Measurements from ENCODE around the gene TGIF2.
"Not testable (repeated sequence)": the region's sequence is repeated elsewhere in the genome, so short reads cannot be mapped to it uniquely, and the experiment has no call there.

The TGIF2 gene

DNA sequence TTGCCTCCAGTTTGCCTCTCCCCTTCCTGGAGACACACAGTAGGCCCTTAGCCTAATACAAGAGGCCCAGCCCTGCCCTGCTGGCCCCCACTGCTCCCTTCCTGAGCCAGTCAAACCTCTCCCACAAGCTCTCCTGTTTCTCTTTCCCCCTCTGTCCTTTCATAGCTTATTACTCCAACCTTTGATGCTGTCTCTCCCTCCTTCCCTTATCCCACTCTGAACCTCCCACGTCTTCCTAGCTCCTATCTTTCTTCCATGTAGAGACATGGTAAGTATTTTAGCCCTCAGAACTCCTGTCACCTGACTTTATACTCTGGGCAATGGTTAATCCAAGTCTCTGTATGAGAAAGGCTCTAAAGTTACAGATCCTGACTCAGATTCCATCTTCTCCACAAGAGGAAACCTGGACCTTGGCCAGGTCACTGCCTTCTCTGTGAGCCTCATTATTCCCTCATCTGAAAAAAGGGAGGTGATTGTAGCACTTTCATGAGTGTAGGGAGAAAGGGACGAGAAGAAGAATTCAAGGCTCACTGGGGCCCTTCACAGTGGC is 6.7 kb downstream of the TGIF2 start:
- no peak for DNase-seq

DNA sequence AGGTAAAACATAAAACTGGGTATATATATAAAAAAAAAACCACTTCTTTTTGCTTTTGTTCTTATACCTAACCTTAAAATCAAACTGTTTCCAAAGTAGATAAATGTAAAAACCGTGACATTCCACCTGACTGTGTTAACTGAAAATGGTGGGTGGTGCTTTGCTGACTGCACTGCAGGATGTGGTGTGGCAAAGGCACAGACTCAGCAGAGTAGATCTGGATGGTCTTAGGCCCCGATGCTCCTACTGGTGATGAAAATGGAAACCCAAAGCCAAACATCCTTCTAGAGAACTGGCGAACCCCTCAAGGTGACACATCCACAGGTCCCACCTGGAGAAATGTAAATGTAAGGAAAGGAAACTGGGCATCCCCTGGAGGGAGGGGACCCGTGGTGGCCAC is 8.9 kb downstream of the TGIF2 start:
- no peak for DNase-seq

DNA sequence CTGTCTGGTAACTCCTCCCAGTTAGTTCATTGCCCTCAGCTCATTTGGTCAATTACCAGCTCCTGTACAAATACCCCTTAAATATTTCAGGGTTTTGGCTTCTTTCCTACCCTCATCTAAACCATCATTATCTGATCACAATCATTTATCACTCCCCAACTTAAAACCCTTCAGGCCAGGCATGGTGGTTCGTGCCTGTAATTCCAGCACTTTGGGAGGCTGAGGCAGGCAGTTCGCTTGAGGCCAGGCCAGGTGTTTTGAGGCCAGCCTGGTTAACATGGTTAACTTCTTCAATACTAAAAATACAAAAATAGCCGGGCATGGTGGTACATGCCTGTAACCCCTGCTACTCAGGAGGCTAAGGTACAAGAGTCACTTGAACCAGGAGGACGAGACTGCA is 9.4 kb downstream of the TGIF2 start:
- DNase-seq: no peak

DNA sequence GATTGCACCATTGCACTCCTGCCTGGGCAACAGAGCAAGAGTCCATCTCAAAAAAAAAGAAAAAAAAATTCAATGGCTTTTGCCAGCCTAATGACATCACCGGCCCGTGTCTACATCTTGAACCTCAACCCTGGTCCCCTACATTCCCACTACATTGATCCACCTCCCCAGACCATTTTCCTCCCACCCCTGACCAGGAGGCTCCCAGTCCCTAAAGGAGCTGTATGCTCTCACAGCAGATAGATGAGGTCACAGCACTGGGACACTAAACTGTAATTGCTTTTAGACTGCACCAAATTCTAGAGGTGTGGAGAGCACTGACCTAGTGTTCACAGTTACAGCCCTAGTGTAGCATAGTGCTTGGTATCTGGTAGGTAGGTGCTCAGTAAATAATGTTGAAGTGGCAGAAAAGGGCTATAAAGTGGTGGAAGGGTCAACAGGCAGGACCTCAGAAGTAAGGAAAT is 10.7 kb downstream of the TGIF2 start:
- no peak for DNase-seq

DNA sequence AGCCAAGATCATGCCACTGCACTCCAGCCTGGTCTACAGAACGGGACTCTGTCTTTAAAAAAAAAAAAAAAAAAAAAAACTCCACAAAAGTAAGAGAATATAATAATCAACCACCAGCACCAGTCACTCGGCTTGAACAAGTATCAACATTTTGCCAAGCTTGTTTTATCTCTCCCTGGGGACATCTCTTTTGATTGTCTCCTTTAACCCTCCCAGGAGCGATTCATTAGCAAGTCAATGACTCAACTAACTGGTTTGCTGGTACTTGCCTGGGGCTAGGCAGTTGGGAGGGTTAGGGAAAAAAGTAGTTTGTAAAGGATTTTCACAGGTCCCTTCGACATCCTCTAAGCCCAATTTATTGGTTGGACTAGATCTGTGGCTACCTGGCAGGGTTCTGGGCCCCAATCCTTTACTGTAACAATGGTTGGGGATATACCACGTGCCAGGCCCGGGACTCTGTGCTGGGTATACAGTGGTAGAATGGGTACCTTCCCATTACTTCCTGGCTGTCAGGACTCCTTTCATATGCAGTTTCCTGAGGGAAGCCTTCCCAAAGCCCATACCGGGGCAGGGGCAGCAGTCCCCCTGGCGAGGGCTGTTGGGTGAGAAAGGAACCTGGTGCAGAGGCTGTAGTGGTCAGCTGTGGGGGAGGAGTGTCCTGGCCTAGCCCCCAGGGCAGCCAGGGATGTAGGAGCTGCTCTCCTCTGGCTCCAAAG is 12.2 kb downstream of the TGIF2 start:
- DNase-seq: peak; percentile 76

DNA sequence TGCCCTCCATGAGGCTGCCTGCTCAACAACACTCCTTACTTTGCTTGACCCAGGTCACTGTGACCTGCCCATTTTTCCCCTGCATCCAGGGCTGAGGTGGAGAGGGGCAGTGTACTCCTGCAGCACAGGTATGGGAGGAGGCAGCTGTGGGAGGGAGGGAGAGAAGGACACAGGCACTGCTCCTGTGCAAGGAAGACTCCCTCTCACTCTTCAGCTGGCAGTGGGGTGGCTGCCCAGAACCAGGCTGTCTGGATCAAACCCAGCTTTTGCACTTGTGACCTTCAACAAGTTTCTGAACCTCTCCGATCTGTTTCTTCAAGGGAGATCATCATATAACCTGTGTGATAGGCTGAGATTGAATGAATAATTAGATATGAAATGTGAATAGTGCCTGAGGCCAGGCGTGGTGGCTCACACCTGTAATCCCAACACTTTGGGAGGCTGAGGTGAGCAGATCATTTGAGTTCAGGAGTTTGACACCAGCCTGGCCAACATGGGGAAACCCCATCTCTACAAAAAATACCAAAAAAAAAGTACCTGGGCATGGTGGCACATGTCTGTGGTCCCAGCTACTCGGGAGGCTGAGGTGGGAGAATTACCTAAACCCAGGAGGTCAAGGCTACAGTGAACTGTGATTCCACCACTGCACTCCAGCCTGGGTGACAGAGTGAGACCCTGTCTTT is 14.1 kb downstream of the TGIF2 start:
- no peak for DNase-seq

DNA sequence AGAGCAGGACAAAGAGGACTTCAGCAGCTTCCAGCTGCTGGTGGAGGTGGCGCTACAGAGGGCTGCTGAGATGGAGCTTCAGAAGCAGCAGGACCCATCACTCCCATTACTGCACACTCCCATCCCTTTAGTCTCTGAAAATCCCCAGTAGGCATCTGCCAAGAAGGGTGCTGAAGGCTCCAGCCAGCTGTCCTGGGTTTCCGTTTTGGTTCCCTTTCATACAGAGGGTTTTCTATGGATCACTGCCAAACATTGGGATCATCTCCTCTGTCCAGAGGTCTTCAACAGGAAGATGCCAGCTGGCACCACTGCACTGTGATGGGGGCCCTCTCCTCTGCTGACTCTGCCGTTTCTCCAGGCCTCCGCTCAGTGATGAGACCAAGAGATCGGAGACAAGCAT is 17.9 kb downstream of the TGIF2 start:
- no peak for DNase-seq

DNA sequence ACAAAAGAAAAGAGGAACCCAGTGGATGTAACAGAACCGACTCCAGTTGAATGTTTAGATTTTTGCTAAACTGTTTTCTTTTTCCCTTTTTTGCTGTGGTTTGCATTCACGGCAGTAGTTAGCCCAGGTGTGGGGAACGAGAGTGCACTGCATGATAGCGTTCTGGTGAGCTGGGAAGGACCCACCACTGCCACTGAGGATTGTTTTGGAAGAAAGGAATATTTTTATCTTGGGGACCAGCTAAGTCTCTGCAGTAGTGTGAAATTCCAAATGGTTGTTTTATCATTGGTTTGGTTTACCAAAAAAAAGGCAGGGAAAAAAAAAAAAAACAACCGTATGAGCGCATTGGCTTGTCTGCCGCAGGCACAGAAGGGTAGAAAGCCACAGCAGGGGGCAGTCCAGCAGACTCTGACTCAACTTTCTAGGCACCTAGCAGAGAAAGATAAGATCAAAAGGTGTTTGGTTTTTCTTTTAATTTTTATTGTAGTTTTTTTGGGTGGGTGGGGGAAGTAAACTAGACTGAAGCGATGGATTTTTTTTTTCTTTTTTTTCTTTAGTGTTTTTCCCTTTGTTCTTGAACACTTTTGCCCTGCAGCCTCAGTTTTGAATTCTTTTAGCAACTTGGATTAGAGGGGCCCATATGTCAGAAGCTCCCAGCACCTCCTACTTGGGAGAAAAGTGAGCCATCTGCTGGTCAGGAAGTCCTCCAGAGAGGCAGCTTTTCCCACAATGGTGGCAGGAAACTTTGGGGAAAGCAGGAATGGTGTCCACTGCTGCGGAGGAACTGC is 18.7 kb downstream of the TGIF2 start:
- DNase-seq: peak; percentile 32

DNA sequence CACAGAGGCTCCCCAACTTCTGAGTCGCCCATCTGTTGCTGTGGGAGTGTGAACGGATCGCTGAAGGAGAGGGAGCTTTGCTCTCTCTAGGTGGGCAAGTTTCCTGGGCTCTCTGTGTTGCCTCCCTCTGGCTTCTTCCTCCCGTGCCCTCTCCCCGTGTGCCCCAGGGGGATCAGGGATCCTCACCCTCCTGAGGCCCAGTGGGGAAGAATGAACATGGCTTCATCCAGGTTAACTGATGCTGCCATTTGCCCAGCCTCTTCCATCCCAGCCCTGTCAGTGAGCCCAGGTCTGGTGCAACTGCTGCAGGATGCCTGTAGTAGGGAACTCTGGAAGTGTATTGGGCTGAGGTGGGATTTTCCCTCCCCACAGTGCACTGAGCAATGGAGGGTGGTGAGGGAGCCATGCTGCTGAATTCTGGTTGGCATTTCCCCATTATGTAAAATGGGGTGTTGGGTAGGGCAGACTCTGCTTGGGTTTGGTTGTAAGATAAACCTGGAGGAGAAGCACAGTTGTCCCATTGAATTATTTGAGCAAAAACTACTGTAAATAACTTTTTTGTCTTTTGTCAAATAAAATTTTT is 20.0 kb downstream of the TGIF2 start:
- no peak for DNase-seq

DNA sequence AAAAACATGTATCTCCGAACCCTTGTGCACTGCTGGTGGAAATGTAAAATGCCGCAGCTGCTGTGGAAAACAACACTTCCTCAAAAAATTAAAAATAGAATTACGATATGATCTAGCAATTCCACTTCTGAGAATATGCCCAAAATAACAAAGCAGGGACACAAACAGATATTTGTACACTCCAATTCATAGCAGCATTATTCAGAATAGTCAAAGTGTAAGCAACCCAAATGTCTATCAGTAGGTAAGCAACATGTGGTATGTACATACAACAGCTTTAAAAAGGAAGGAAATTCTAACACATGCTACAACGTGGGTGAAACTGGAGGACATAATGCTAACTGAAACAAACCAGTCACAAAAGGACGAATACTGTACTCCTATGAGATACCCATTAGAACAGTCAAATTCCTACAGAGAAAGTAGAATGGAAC is 26.5 kb downstream of the TGIF2 start:
- DNase-seq: no peak

DNA sequence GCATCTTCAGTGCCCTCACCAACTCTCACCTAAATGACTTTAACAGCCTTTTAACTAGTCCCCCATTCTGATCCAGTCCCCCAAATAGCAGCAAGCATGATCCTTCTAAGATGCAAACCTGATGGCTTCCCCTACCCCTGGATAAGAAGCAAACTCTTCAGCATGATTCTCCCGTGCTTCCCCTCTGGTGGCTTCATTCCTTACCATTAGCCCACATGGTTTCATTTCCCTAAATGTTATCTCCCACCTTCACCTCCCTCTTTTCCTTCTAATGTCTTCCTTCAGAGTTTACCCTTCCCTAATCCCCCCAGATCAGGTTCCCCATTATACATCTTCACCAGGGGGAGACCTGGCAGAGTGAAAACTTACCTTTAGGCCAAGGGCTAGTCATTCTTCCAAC is 28.1 kb downstream of the TGIF2 start:
- DNase-seq: no peak

DNA sequence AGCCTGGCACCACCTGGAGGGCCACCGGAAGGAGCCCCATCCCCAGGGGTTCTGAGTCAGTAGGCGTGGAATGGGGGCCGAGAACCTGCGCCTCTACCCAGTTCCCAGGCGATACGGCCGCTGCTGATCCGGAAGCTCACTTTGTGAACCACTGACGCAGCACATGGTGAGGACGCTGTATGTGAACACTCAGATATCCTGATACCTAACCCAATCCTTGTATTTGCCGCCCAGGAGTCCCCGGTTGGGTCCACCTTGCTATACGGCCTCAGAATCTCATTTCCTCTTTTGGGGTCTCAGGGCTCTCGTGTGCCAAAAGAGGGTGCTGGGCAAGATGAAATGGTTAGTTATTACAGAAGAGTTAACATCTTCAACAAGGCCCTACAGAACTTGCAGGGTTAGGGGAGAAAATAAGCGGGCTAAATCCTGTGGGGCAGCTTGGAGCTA is 31.6 kb downstream of the TGIF2 start:
- DNase-seq: peak; percentile 75

DNA sequence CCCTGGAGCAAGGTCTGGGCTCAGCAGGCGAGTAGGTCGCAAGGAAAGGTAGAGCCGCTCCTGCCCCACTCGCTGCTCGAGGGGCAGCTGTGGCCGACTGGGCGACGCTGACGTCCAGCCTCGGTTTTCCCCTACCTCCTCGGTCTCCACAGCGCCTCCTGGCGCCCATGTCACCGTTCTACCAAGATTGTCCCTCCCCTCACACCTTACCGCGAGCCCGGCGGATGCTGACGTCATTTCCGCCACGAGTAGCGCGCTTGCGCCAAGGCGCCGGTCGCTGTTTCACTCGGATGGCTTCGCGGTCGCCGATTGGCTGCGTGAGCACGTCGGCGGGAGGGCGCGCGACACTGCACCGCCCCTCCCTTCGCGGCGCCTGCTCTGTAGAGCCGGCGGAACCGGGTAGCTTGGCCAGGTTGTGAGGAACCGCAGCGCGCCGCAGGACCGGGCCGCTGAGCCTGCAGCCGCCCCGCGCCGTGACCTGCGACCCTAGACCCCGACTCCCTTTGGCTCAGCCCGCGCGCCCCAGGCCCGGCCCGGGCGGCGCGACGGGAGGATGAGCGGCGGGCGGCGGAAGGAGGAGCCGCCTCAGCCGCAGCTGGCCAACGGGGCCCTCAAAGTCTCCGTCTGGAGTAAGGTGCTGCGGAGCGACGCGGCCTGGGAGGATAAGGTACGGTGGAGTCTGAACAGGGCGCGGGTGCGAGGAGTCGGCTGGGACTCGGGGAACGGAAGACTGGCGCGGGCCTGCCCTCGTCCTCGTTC is 32.2 kb downstream of the TGIF2 start, which contains the start of gene RAB5IF:
RAB5IF (plus strand) TSS at position 381 of the 759 bp plus-strand sequence; CDS start at position 554, 173 bp downstream.
- peak; percentile 97 for DNase-seq

DNA sequence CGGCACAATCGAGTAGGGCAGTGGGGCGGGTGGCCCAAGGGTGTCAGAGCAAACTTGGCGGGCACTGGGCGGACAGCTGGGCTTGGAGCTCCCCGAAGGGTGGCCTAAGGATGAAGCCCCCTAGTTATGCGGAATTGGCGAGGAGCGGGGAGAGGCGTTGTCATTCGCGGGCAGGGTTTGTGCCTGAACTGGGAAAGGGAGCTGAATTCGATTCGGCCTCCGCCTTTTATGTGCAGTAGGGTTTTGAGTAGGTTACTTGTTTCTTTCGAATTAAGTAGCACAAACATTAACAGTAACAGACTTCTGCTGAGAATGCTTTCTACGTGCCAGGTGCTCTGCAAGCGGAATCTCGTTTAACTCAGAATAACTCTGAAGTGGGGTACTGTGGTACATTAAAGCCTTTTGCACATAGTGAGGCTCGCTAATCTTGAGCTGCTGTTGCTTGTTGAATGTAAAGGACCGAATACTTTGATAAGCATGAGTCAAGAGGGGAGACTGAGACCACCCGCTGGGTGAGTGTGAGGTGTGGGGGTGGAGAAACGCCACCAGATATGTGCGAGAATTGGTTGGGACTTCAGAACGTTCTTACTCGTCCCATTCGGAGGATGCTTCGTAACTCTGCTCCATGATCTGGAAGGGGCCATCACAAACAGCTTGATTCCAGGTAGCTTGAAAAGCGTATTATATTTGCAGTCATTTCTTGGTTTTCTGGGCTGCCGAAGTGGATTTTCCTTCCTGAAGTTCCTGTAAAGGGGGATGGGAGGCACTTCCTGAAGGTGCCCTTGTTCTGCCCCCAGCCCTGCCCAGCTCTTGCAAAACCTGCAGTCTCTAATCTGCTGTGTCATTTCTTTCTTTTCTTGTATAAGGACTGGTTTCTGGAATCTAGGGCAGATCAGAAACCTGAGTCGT is 33.0 kb downstream of the TGIF2 start:
- peak; percentile 11 for DNase-seq

DNA sequence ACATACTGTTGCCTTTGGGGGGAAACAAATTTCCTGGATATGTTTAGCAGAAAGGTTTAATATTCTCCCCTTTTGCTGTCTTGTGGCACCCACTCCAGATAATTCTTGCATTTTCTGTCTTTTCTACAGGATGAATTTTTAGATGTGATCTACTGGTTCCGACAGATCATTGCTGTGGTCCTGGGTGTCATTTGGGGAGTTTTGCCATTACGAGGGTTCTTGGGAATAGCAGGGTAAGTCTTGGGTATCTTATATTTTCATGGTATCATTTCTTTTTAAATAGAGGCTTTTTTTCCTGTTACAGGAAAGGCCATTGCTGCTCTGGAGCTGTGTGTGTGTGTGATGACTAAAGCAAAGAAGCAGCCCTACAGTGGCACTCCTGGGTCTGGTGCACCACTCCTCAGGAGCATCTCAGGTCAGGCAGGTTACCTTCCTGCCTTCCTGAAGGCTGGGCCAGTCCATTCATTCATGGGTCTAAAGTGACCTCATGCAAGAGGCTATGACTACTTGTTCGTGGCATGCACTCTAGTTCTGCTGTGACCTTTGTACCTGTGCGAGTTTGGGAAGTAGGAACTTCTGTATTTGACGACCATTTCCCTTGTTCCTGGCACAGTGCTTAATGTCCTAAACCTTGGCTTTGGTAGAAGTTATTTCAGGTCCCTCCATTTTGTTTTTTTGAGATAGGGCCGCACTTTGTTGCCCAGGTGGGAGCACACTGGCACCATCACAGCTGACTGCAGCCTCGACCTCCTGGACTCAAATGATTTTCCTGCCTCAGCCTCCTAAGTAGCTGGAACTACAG is 34.4 kb downstream of the TGIF2 start:
- DNase-seq: no peak

DNA sequence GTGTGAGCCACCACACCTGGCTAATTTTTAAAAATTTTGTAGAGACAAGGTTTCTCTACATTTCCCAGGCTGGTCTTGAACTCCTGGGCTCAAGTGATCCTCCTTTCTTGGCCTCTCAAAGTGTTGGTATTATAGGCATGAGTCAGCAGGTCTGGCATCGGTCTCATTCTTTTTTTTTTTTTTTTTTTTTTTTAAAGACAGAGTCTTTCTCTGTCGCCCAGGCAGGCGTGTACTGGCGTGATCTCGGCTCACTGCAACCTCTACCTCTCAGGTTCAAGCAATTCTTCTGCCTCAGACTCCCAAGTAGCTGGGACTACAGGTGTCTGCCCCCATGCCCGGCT is 35.0 kb downstream of the TGIF2 start:
- not testable (repeated sequence) for DNase-seq

DNA sequence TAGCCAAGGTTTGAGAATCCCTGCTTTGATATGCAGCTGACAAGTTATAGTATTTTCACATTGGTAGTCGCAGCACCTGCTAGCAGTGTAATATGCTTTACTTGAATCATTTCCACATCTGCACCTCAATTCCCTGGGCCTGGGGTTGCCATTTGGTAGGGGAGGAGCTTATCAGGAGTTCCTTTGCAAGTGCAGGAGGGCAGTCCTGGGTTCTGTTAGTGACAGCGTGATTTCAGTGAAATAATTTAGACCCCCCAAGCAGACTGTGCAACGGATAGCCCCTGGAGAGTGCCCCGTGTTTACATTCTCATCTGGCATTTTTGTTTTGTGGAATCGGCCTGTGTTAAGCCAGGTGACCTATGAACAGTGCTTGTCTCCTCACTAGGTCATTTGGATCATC is 38.2 kb downstream of the TGIF2 start:
- no peak for DNase-seq

DNA sequence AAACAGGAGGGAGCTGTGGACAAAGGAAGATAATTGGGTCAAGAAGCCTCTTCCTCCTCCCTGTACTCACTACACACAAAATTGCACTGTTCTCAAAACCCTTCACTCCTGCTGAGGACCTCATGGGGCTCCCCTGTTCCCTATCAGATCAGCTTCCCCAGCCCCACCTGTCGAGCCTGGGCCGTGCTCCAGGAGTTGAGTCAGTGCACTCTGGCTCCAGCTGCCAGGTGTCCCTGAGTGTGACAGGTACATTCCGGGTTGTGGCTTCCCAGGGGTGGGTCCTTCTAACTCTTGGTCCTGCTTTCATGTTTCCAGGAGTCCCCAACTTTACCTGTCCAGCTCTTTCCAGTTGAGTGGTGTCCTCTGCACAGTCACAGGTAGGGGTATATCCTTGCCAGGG is 40.6 kb downstream of the TGIF2 start:
- DNase-seq: peak; percentile 69

DNA sequence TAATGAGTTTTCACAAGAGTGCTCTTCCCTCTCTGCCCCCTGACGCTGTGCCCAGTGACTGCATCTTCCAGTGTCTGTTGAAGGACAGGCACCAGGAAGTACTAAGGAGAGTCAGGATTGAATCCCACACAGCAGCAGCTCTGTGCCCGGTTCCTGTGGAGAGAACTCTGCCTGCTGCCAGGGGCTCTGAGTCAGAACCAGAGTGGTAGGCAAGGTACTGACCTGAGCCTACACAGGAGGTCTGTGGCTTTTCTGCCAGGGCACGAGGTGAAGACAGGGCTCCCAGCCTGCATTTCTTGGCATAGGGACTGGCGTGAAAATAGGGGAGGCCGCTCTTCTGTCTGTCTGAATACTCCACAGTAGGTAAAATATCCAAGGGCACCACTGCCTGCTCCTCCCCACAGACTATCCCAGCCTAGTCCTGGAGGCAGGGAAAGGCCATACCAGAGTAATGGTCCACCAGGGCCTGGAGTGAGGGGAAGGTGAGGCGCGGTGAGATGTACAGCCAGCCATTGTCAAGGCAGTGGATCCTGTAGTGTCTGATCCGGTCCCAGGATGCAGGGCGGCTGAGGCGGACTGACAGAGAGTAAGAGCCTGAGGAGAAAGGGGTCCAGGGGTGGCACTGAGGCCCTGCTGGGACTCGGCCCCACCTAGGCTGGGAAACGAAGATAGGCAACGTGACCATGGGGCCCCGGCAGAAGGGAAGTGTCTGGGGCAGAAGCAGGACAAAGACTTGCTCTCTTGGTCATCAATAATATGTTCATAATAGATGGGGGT is 41.6 kb downstream of the TGIF2 start:
- no peak for DNase-seq

Data from NCI-H69 (cell line).